Neural progenitor cell (in vitro differentiated cells): Measurements from ENCODE around the gene ZNF576. TPM values are rescaled to one million over a fixed set of nuclear protein-coding genes. Genes with fewer than 3 reads are reported as not detected.

Experiments
- DNase-seq: peaks from one replicate; pipeline ENCODE4 v3.0.0-alpha.2; 2016; ENCODE audit warnings: low spot score
- H2AFZ ChIP-seq: fragments of 200-600 bp; sonication (generic); replicated peaks from 2 replicates; pipeline ENCODE4 v1.6.1; 2016; ENCODE audit warnings: antibody characterized with exemption
- H3F3A ChIP-seq: fragments of 200-600 bp; sonication (generic); 2 replicates; pipeline ENCODE4 v1.6.1; 2016; ENCODE audit warnings: antibody characterized with exemption, low read depth
- H3K27ac ChIP-seq: fragments of 200-600 bp; sonication (generic); 2 replicates; pipeline ENCODE4 v1.5.1; 2016; ENCODE audit warnings: mild to moderate bottlenecking
- H3K27me3 ChIP-seq: fragments of 200-600 bp; sonication (generic); 2 replicates; pipeline ENCODE4 v1.6.1; 2016; ENCODE audit warnings: mild to moderate bottlenecking, moderate library complexity
- H3K36me3 ChIP-seq: fragments of 200-600 bp; sonication (generic); 2 replicates; pipeline ENCODE4 v1.5.1; 2016
- H3K4me1 ChIP-seq: fragments of 200-600 bp; sonication (generic); 2 replicates; pipeline ENCODE4 v1.6.1; 2016; ENCODE audit warnings: mixed run types
- H3K4me2 ChIP-seq: fragments of 200-600 bp; sonication (generic); 2 replicates; pipeline ENCODE4 v1.6.1; 2016
- H3K4me3 ChIP-seq: fragments of 200-600 bp; sonication (generic); 2 replicates; pipeline ENCODE4 v1.5.1; 2016
- H3K79me2 ChIP-seq: fragments of 200-600 bp; sonication (generic); 2 replicates; pipeline ENCODE4 v1.6.1; 2016; ENCODE audit warnings: low read depth
- H3K9ac ChIP-seq: fragments of 200-600 bp; sonication (generic); 2 replicates; pipeline ENCODE4 v1.6.1; 2016
- H3K9me3 ChIP-seq: fragments of 200-600 bp; sonication (generic); 2 replicates; pipeline ENCODE4 v1.5.1; 2016; ENCODE audit warnings: low read depth
- H4K20me1 ChIP-seq: fragments of 200-600 bp; sonication (generic); 2 replicates; pipeline ENCODE4 v1.6.1; 2016; ENCODE audit warnings: low read depth
- H3K27ac Mint-ChIP-seq: 3 replicates; pipeline ENCODE4 v1.8.0; 2021; ENCODE audit warnings: mixed read lengths
- H3K27me3 Mint-ChIP-seq: 2 replicates; pipeline ENCODE4 v1.8.0; 2022; ENCODE audit warnings: low read depth, mild to moderate bottlenecking, inconsistent platforms, moderate library complexity, mixed read lengths; ENCODE audit not compliant: insufficient read depth
- H3K36me3 Mint-ChIP-seq: 3 replicates; pipeline ENCODE4 v1.8.0; 2021; ENCODE audit warnings: mixed read lengths
- H3K4me1 Mint-ChIP-seq: 3 replicates; pipeline ENCODE4 v1.8.0; 2021; ENCODE audit warnings: mixed read lengths
- H3K4me3 Mint-ChIP-seq: 3 replicates; pipeline ENCODE4 v1.8.0; 2021; ENCODE audit warnings: mild to moderate bottlenecking, moderate library complexity, mixed read lengths
- H3K9me3 Mint-ChIP-seq: 3 replicates; pipeline ENCODE4 v1.8.0; 2020; ENCODE audit warnings: mixed read lengths
- EZH2 ChIP-seq: fragments of 200-600 bp; sonication (generic); IDR thresholded peaks from 2 replicates; pipeline ENCODE4 v1.6.1; 2017; ENCODE audit warnings: antibody characterized with exemption, mild to moderate bottlenecking, moderate library complexity
- EZH2phosphoT487 ChIP-seq: fragments of 200-600 bp; sonication (generic); IDR thresholded peaks from 2 replicates; pipeline ENCODE4 v1.6.1; 2017; ENCODE audit warnings: antibody characterized with exemption
- total RNA-seq: library from RNA; depleted of rRNA; stranded (reverse); fragments of >200 nt; gene quantifications from 2 replicates; pipeline ENCODE4 v1.2.3, GENCODE V29; 2015; ENCODE audit warnings: low replicate concordance
- TF ChIP-seq, protein P1 (sequence below): fragments of 200-600 bp; sonication (generic); IDR thresholded peaks from 2 replicates; pipeline ENCODE4 v1.5.1; 2017; ENCODE audit warnings: antibody characterized with exemption, mild to moderate bottlenecking

Gene ZNF576
- total RNA-seq, 1 donor from 2014 or later = 6.8 TPM

DNA sequence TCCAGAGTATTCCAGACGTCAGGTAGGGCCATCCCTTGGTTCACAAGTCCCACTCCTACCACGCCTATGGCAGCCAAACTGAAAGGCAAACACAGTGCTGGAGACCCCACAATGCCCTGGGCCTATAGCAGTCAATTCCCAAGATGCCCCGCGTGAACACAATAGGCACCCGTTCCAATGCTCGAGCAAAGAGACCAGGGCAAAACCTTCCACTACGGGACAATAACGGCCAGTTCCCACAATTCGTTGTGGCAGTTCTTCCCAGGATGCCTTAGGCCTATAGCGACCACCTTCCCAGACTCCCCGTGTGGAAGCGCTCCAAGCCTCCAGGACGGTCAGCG is 22.5 kb downstream of the ZNF576 start:
- peaks cover 13% of the 10 kb centered on the region for H4K20me1 ChIP-seq
- Mint-ChIP-seq H3K9me3 (no peaks in the 10 kb centered on the region), H3K36me3 (peaks cover 17% of the 10 kb centered on the region), H3K27ac (peak overlapping the region; percentile 97), H3K27me3 (peaks cover 3% of the 10 kb centered on the region), H3K4me3 (peak overlapping the region; percentile 92), H3K4me1 (peaks cover 23% of the 10 kb centered on the region)
- peak overlapping the region; percentile 47 for H3K4me3 ChIP-seq
- peaks cover 11% of the 10 kb centered on the region for H3K4me1 ChIP-seq
- peaks cover 37% of the 10 kb centered on the region for H3F3A ChIP-seq
- peak overlapping the region; percentile 75 for H3K9ac ChIP-seq
- peaks cover 64% of the 10 kb centered on the region for H3K79me2 ChIP-seq
- peak overlapping the region; percentile 71 for H3K4me2 ChIP-seq
- TF ChIP-seq, protein P1, sequence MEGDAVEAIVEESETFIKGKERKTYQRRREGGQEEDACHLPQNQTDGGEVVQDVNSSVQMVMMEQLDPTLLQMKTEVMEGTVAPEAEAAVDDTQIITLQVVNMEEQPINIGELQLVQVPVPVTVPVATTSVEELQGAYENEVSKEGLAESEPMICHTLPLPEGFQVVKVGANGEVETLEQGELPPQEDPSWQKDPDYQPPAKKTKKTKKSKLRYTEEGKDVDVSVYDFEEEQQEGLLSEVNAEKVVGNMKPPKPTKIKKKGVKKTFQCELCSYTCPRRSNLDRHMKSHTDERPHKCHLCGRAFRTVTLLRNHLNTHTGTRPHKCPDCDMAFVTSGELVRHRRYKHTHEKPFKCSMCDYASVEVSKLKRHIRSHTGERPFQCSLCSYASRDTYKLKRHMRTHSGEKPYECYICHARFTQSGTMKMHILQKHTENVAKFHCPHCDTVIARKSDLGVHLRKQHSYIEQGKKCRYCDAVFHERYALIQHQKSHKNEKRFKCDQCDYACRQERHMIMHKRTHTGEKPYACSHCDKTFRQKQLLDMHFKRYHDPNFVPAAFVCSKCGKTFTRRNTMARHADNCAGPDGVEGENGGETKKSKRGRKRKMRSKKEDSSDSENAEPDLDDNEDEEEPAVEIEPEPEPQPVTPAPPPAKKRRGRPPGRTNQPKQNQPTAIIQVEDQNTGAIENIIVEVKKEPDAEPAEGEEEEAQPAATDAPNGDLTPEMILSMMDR = no peak
- TF ChIP-seq EZH2 (no peak), EZH2phosphoT487 (no peak)
- no peak for DNase-seq
- no peaks in the 10 kb centered on the region for H3K9me3 ChIP-seq
- H2AFZ ChIP-seq = peak overlapping the region; percentile 63
- no peaks in the 10 kb centered on the region for H3K36me3 ChIP-seq
- peak overlapping the region; percentile 99 for H3K27ac ChIP-seq
- H3K27me3 ChIP-seq = no peaks in the 10 kb centered on the region

DNA sequence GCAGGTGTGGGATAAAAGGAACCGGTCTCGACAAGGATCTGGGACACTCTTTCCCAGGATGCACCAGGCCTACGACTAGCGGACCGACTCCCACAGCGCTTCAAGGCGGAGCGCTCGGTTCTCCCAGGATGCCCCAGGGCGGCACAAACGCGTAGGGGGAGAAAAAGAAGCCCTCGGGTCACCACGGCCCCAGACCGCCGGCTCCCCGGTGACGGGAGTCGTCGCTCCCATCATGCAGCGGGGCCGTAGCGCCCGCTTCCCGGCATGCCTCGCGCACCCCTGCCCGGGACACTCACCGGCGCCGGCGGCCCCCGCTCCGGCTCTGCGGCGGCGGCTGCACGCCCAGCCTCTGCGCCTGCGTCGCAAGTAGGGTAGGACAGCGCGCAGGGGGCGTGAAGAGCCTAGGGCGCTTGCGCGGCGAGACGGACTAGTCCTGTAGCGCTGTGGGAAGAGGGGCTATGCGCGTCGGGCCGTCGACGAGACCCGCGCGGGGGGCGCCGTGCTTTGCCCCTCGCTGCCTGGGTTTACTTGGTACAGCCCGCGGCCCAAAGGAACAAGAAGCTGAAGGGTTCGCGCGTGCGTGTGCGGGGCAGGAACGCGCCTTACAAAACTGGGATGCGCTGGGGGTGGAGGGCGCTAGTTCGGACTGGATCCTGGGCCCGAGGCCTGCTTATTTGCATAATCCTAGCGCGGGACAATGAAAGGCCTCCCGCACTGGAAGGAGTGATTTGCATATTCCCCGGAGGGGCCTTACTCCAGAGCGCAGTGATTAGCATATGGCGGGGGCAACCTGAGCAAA is 23.1 kb downstream of the ZNF576 start, which contains the start of gene ZNF428:
TSS of gene ZNF428 (minus strand) at position 368 of the 799 bp plus-strand sequence. CDS start 5,325 bp downstream, outside the sequence.
- Histone ChIP-seq H3K4me2 (peak within 1 kb of the TSS; percentile 71), H3K27me3 (no peaks in the 10 kb centered on the region), H3K9ac (peak within 1 kb of the TSS; percentile 75), H2AFZ (peak within 1 kb of the TSS; percentile 63), H4K20me1 (peaks cover 16% of the 10 kb centered on the region), H3K9me3 (no peaks in the 10 kb centered on the region), H3K4me3 (peak within 1 kb of the TSS; percentile 47), H3K36me3 (no peaks in the 10 kb centered on the region), H3K27ac (peak within 1 kb of the TSS; percentile 99), H3K4me1 (peaks cover 11% of the 10 kb centered on the region), H3K79me2 (peaks cover 58% of the 10 kb centered on the region), H3F3A (peaks cover 42% of the 10 kb centered on the region)
- peaks cover 3% of the 10 kb centered on the region for H3K27me3 Mint-ChIP-seq
- H3K4me1 Mint-ChIP-seq = peaks cover 23% of the 10 kb centered on the region
- no peaks in the 10 kb centered on the region for H3K9me3 Mint-ChIP-seq
- H3K27ac Mint-ChIP-seq = peak within 1 kb of the TSS; percentile 99
- peak within 1 kb of the TSS; percentile 92 for H3K4me3 Mint-ChIP-seq
- TF ChIP-seq EZH2phosphoT487 (no peak), EZH2 (no peak)
- TF ChIP-seq, protein P1 = no peak
- peaks cover 18% of the 10 kb centered on the region for H3K36me3 Mint-ChIP-seq
- peak; percentile 99 for DNase-seq

DNA sequence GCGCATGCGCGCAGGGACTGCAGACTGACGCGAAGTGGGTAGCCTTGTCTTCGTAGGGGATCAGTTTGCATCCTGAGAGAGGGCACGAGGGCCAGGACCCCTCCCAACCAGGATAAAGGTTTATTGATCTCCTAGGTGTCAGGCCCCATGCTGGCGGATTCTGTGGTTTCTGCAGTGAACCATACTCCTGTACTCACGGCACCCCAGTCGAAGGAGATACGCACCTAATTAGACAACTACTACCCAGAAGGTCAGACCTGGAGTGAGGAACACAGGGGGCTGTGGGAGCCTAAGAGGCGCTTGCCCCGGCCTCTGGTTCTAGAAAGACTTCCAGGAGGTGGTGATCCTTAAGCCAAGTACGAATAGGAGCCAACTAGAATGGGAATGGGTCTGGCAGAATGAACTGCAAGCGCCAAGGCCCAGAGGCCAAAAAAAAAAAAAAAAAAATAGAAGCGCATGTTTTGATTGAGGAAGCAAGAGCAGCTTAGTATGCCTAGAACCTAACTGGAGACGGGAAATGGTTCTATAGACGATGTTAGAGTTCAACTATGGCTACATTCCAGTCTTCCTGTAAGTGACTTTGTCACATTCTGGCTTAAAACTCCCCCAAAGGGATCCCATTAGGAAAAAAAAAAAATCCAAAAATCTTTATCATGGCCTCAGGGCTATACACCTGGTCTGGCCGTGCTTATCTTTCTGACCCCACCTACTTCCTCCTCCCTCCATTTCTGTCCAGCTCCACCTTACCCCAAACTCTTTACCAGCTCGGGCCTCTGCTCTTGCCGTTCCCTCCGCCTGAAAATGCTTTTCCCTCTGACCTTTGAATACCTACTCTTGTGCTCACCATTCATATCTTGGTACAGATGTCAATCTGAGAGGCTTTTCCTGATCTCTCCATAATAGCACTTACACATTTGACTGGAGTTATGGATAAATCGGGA is 23.9 kb downstream of the ZNF576 start:
- Mint-ChIP-seq H3K27me3 (peaks cover 3% of the 10 kb centered on the region), H3K4me3 (peak overlapping the region; percentile 92), H3K4me1 (peaks cover 23% of the 10 kb centered on the region), H3K27ac (peak overlapping the region; percentile 99), H3K9me3 (no peaks in the 10 kb centered on the region), H3K36me3 (peaks cover 25% of the 10 kb centered on the region)
- H3K79me2 ChIP-seq = peaks cover 50% of the 10 kb centered on the region
- peaks cover 50% of the 10 kb centered on the region for H3F3A ChIP-seq
- H4K20me1 ChIP-seq = peaks cover 21% of the 10 kb centered on the region
- H3K36me3 ChIP-seq = no peaks in the 10 kb centered on the region
- H3K9me3 ChIP-seq = no peaks in the 10 kb centered on the region
- no peak for DNase-seq
- peak overlapping the region; percentile 71 for H3K4me2 ChIP-seq
- no peaks in the 10 kb centered on the region for H3K27me3 ChIP-seq
- peak overlapping the region; percentile 99 for H3K27ac ChIP-seq
- peak overlapping the region; percentile 63 for H2AFZ ChIP-seq
- TF ChIP-seq EZH2 (no peak), EZH2phosphoT487 (no peak)
- TF ChIP-seq, protein P1 = no peak
- H3K4me3 ChIP-seq = peak overlapping the region; percentile 47
- H3K9ac ChIP-seq = no peak overlapping the region
- peaks cover 11% of the 10 kb centered on the region for H3K4me1 ChIP-seq
